ENCODE results near the gene UBTF.

UBTF gene

GRCh38 chr17:44219616-44220212 is at the start of gene UBTF:
Gene UBTF, minus strand, starts transcription at chr17:44219675. Its CDS starts 1,446 bp downstream, at chr17:44218229.
- peak; percentile 34 to 56 for DNase-seq

GRCh38 chr17:44268709-44269534 is 49.4 kb upstream of the UBTF start:
- no peak for DNase-seq

- no peak for DNase-seq
Measured at GRCh38 chr17:44267818-44268490, 48.5 kb upstream of the UBTF start, which contains the start of gene SLC4A1. Gene SLC4A1, minus strand, starts transcription at chr17:44268135. Its CDS starts 5,269 bp downstream, at chr17:44262866.

GRCh38 chr17:44267165-44267455 is 47.6 kb upstream of the UBTF start:
- no peak for DNase-seq

GRCh38 chr17:44266402-44267164 is 47.1 kb upstream of the UBTF start:
- DNase-seq, result no peak

GRCh38 chr17:44263345-44263902 is 43.9 kb upstream of the UBTF start:
- DNase-seq, result no peak

- no peak for DNase-seq
Measured at GRCh38 chr17:44262654-44263225, 43.3 kb upstream of the UBTF start.

- no peak for DNase-seq
Measured at GRCh38 chr17:44260296-44260695, 40.8 kb upstream of the UBTF start.

GRCh38 chr17:44258811-44259351 is 39.4 kb upstream of the UBTF start:
- no peak for DNase-seq

- no peak for DNase-seq
Measured at GRCh38 chr17:44257815-44258760, 38.6 kb upstream of the UBTF start.

GRCh38 chr17:44256671-44257070 is 37.2 kb upstream of the UBTF start:
- DNase-seq, result no peak

- DNase-seq, result no peak
Measured at GRCh38 chr17:44255915-44256314, 36.4 kb upstream of the UBTF start.

GRCh38 chr17:44254361-44255095 is 35.1 kb upstream of the UBTF start:
- no peak for DNase-seq

- DNase-seq, result no peak
Measured at GRCh38 chr17:44253006-44253405, 33.5 kb upstream of the UBTF start.

GRCh38 chr17:44251062-44251461 is 31.6 kb upstream of the UBTF start:
- DNase-seq, result no peak

- no peak for DNase-seq
Measured at GRCh38 chr17:44249501-44250246, 30.2 kb upstream of the UBTF start.

- no peak for DNase-seq
Measured at GRCh38 chr17:44247876-44248736, 28.6 kb upstream of the UBTF start.

- no peak for DNase-seq
Measured at GRCh38 chr17:44247440-44247841, 28.0 kb upstream of the UBTF start.
